ENCODE results near the gene IL4R. TPM values are rescaled to one million over a fixed set of nuclear protein-coding genes. Genes with fewer than 3 reads are reported as not detected.

The IL4R gene
- total RNA-seq, 4 donors from 2014 or later, result 22.3 to 35.0 (median 25.1) TPM

DNA sequence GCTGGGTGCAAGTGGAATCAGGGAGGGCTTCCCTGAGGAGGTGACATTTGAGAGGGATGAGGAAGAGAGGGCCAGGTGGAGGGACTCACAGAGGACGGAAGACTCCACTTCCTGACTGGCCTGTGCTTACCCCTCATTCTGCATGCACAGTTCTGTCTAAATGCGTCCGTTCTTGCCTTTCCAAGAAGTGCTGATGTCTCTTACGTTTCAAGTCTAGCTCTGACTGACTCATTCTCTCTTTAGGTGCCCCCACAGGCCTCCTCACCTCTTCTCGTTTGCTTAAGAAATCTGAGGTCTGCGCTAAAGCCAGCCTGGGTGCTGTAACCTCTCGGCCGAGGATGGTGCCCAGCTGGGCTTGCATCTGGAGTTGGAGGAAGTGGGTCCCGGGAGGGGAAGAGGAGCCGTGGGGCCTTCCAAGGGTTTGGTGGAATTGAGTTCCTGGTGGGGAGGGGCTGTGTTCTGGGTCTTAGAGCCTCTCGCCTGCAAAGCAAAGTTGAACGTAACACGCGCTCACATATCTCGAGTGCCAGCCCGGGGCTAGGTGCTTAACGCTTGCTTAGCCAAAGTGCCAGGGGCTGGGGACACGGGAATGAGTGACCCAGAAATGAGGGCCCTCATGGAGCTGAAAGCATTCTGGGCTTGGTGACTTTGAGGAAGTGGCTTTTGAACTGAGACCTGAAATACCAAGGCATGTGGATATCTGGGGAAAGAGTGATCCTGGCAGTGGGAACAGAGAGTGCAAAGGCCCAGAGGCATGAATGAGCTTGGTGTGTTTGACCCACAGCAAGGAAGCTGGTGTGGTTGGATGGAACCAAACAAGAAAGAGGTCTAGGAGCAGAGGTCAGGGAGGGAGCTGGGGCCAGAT is 4.8 kb downstream of the IL4R start:
- peak in 1 of 2 donors; percentile 87 for DNase-seq (ENCODE audit: low spot score in 2 of 2)
- TF ChIP-seq POLR2A (IDR thresholded peaks at IDR 0.05), result no peak
- TF ChIP-seq, protein P1, sequence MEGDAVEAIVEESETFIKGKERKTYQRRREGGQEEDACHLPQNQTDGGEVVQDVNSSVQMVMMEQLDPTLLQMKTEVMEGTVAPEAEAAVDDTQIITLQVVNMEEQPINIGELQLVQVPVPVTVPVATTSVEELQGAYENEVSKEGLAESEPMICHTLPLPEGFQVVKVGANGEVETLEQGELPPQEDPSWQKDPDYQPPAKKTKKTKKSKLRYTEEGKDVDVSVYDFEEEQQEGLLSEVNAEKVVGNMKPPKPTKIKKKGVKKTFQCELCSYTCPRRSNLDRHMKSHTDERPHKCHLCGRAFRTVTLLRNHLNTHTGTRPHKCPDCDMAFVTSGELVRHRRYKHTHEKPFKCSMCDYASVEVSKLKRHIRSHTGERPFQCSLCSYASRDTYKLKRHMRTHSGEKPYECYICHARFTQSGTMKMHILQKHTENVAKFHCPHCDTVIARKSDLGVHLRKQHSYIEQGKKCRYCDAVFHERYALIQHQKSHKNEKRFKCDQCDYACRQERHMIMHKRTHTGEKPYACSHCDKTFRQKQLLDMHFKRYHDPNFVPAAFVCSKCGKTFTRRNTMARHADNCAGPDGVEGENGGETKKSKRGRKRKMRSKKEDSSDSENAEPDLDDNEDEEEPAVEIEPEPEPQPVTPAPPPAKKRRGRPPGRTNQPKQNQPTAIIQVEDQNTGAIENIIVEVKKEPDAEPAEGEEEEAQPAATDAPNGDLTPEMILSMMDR (IDR thresholded peaks at IDR 0.05), result no peak
- H3K4me3 ChIP-seq (ENCODE audit: low read depth, poor library complexity, severe bottlenecking), result no peak overlapping the region
- intact Hi-C loops (cut with DNase I; ENCODE audit: low total_unique reads), result no loop called here
- 31 to 34% methylated on average over 18 of the region's 18 CpGs for WGBS, 2 donors

DNA sequence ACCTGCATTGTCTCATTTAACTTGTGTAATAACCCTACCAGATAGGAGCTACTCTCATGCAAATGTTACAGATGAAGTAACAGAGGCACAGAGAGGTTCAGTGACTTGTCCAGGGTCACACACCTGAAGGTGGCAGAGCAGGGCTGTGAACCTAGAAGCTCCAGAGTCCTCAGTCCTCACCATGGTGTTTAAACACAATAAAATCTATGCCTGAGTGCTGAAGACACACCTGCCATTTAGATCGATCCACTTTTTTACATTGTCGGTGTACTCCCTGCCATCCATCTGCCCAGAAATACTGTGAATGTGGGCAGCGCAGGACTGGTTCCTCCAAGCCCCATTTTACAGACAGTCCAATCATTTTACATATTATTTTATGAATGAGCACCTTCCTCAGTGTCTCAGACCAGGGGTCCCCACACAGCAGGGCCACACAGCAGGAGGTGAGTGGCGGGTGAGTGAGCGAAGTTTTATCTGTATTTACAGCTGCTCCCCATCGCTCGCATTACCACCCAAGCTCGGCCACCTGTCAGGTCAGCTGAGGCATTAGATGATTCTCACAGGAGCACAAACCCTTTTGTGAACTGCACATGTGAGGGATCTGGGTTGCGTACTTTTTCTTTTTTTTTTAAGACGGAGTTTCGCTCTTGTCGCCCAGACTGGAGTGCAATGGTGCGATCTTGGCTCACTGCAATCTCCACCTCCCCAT is 5.6 kb downstream of the IL4R start:
- intact Hi-C loops (cut with DNase I; ENCODE audit: low total_unique reads), result no loop called here
- 88 to 95% methylated on average over 13 of the region's 13 CpGs for WGBS, 2 donors
- no peak overlapping the region for H3K4me3 ChIP-seq (ENCODE audit: low read depth, poor library complexity, severe bottlenecking)
- no peak for DNase-seq (ENCODE audit: low spot score in 2 of 2)
- TF ChIP-seq, protein P1 (IDR thresholded peaks at IDR 0.05), result no peak
- TF ChIP-seq POLR2A (IDR thresholded peaks at IDR 0.05), result no peak

DNA sequence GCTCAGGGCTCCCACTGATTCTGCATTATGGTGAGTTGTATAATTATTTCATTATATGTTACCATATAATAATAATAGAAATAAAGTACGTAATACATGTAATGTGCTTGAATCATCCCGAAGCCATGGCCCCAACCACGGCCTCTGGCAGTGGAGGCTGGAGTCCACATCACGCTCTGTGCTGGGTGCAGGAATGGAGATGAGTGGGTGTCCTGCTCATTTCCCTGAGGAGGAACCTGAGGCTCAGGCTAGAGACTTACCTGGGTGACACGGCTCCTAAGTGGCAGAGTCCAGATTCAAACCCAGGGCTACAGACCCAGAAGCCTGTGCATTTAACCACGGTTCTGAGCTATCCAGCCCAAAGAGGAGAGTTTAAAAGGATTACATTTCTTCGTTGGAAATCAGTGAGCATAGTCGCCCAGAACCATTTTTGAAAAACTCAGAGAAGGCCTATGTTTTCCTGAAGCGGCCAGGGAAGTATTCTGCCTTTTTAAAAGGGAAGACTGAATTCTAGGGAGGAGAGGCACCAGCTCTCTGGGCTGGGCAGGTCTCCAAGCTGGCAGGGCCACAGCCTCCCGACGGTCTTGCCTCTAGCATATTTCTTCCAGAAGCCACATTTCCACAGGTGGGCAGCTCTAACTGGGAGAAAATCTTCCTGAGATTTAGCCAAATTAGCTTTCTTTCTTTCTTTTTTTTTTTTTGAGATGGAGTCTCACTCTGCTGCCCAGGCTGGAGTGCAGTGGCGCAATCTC is 6.7 kb downstream of the IL4R start:
- TF ChIP-seq, protein P1 (IDR thresholded peaks at IDR 0.05), result no peak
- TF ChIP-seq POLR2A (IDR thresholded peaks at IDR 0.05), result no peak
- no peak overlapping the region for H3K4me3 ChIP-seq (ENCODE audit: low read depth, poor library complexity, severe bottlenecking)
- 62 to 64% methylated on average over 12 of the region's 12 CpGs for WGBS, 2 donors
- intact Hi-C loops (cut with DNase I; ENCODE audit: low total_unique reads), result no loop called here
- no peak for DNase-seq (ENCODE audit: low spot score in 2 of 2)

DNA sequence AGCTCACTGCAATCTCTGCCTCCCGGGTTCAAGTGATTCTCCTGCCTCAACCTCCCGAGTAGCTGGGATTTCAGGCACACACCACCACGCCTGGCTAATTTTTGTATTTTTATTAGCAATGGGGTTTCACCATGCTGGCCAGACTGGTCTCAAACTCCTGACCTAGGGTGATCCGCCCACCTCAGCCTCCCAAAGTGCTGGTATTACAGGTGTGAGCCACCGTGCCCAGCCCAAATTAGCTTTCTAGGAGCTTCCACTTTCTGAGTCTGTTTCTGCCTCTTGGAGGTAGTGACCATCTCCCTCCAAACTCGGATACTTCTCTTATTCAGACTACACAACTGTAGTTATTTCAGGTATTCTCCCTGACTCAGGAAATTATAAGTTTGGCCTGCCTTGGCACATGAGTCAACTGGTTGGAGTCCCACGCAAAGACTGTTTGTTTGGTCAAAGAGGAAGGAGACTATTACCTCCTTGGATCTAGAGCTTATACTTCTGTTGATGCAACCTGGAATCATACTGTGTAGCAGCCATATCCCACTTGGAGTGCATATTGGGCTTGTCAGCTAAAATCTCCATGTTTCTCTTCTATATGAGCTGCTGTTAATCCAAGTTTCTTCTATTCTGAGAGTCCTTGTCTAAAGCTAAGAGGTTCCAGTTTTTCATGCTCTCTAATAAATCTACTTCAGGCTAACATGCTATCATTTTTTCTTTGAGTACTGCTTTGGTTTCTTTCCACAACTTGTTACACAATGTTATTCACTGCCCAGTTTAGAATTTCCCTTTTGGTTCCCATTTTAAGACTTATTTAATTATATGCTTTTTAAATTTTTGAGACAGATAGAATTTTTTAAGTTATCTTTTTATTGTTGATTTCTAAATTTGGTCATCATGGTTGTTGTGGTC is 7.5 kb downstream of the IL4R start:
- TF ChIP-seq, protein P1 (IDR thresholded peaks at IDR 0.05), result no peak
- TF ChIP-seq POLR2A (IDR thresholded peaks at IDR 0.05), result no peak
- no peak overlapping the region for H3K4me3 ChIP-seq (ENCODE audit: low read depth, poor library complexity, severe bottlenecking)
- intact Hi-C loops (cut with DNase I; ENCODE audit: low total_unique reads), result no loop called here
- WGBS, 2 donors, result 82 to 84% methylated on average over 7 of the region's 7 CpGs
- no peak for DNase-seq (ENCODE audit: low spot score in 2 of 2)
